ENCODE measurements around the gene RFK. TPM values are rescaled to one million over a fixed set of nuclear protein-coding genes. Genes with fewer than 3 reads are reported as not detected.

The RFK gene
- total RNA-seq, 3 donors from 2014 or later (not counting 1 experiment from before 2014, with no cell fraction given) = 8.7 to 11.5 (median 9.2) TPM

GRCh38 chr9:76341616-76342015 is 52.6 kb downstream of the RFK start:
- H3K9me3 Mint-ChIP-seq = no peaks in the 10 kb centered on the region
- WGBS (ENCODE audit: insufficient coverage) = 92% methylated on average over 1 of the region's 1 CpG
- intact Hi-C loops (cut with micrococcal nuclease) = no loop called here
- DNase-seq (no peak), ATAC-seq (no peak)
- Histone ChIP-seq H3K27me3 (ENCODE audit: control insufficient read depth, insufficient read depth, low read length) (no peaks in the 10 kb centered on the region), H3K4me1 (ENCODE audit: control insufficient read depth, insufficient read depth, low read length) (no peaks in the 10 kb centered on the region), H3K4me3 (ENCODE audit: low read length) (no peak overlapping the region), H3K27ac (ENCODE audit: low read length) (no peak overlapping the region), H3K36me3 (ENCODE audit: control insufficient read depth, insufficient read depth, low read length) (no peaks in the 10 kb centered on the region), H3K9me3 (ENCODE audit: control insufficient read depth, insufficient read depth, low read length) (no peaks in the 10 kb centered on the region)
- H3K4me3 Mint-ChIP-seq = no peak overlapping the region
- H3K4me1 Mint-ChIP-seq = no peaks in the 10 kb centered on the region
- H3K27ac Mint-ChIP-seq = no peak overlapping the region
- no peaks in the 10 kb centered on the region for H3K36me3 Mint-ChIP-seq
- no peak for TF ChIP-seq CTCF (IDR thresholded peaks at IDR 0.05)
- H3K27me3 Mint-ChIP-seq (ENCODE audit: low read depth in 2 of 2) = peaks cover 14 to 20% of the 10 kb centered on the region in 2 donors

DNA sequence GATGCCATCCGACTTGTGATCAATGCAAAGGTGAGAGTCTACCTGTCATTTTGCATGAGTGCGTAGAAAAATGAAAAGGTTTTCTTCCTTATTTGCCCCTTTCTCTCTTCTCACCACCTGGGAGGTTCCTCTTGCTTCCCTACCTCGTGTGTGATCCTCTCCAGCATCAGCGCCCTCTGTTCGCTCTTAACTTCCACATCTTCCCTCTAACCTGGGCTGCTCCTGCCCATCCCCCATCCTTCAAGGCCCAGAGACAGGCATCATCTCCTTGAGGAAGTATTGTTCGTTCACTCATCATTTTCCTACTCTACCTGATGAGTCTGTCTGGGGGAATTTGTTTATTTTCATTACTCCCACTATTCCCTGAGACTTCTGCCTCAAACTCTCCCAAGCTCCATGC is 55.8 kb downstream of the RFK start:
- no peaks in the 10 kb centered on the region for H3K27me3 ChIP-seq (ENCODE audit: control insufficient read depth, insufficient read depth, low read length)
- TF ChIP-seq CTCF (IDR thresholded peaks at IDR 0.05) = no peak

DNA sequence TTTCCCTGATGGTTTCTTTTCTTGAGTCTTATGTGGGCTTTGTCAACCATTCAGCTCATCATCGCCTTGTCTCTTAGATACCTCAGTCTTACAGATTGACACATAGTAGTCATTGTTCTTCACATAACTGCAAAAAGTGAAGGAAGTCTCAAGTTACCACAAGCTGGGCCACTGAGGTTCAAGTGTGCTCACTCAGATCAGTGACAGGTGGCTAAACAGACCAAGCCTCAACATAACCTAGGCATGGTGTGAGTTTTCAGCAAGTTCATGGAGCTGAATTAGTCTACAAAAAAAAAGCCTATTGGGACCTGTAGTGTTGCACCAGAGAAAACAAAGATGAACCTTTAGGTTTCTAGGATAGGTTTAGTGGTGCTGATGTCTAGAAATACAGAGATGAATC is 58.2 kb downstream of the RFK start:
- WGBS (ENCODE audit: insufficient coverage) = 71% methylated on average over 1 of the region's 1 CpG
- intact Hi-C loops (cut with micrococcal nuclease) = no loop called here
- no peaks in the 10 kb centered on the region for H3K4me1 ChIP-seq (ENCODE audit: control insufficient read depth, insufficient read depth, low read length)
- Mint-ChIP-seq H3K4me1 (peaks cover 0 to 4% of the 10 kb centered on the region in 2 donors), H3K4me3 (no peak overlapping the region), H3K27ac (no peak overlapping the region), H3K36me3 (no peaks in the 10 kb centered on the region), H3K9me3 (no peaks in the 10 kb centered on the region), H3K27me3 (ENCODE audit: low read depth in 2 of 2) (peaks cover 7 to 16% of the 10 kb centered on the region in 2 donors)
- H3K27me3 ChIP-seq (ENCODE audit: control insufficient read depth, insufficient read depth, low read length) = no peaks in the 10 kb centered on the region
- TF ChIP-seq CTCF (IDR thresholded peaks at IDR 0.05) = no peak
- no peak overlapping the region for H3K4me3 ChIP-seq (ENCODE audit: low read length)
- no peaks in the 10 kb centered on the region for H3K36me3 ChIP-seq (ENCODE audit: control insufficient read depth, insufficient read depth, low read length)
- ATAC-seq (peak in 1 of 3 donors; percentile 48), DNase-seq (no peak)
- H3K9me3 ChIP-seq (ENCODE audit: control insufficient read depth, insufficient read depth, low read length) = no peaks in the 10 kb centered on the region
- H3K27ac ChIP-seq (ENCODE audit: low read length) = no peak overlapping the region

More for the DNA sequence above, 55.8 kb downstream of the RFK start:
- H3K4me3 ChIP-seq (ENCODE audit: low read length) = no peak overlapping the region
- no peak overlapping the region for H3K27ac ChIP-seq (ENCODE audit: low read length)
- DNase-seq (no peak), ATAC-seq (no peak)
- Mint-ChIP-seq H3K27me3 (ENCODE audit: low read depth in 2 of 2) (peaks cover 14 to 22% of the 10 kb centered on the region in 2 donors), H3K36me3 (no peaks in the 10 kb centered on the region), H3K4me1 (peaks cover 0 to 4% of the 10 kb centered on the region in 2 donors), H3K4me3 (no peak overlapping the region), H3K9me3 (no peaks in the 10 kb centered on the region), H3K27ac (no peak overlapping the region)
- no peaks in the 10 kb centered on the region for H3K36me3 ChIP-seq (ENCODE audit: control insufficient read depth, insufficient read depth, low read length)
- no peaks in the 10 kb centered on the region for H3K9me3 ChIP-seq (ENCODE audit: control insufficient read depth, insufficient read depth, low read length)
- intact Hi-C loops (cut with micrococcal nuclease) = no loop called here
- WGBS (ENCODE audit: insufficient coverage) = 83% methylated on average over 5 of the region's 6 CpGs
- H3K4me1 ChIP-seq (ENCODE audit: control insufficient read depth, insufficient read depth, low read length) = no peaks in the 10 kb centered on the region

Other genes with a start within 250 kb of the RFK start
- 10 to 100 TPM in 2 of 3 donors, 1 to 10 TPM in 1; 8.6 to 23.7 (median 18.5) TPM for gene GCNT1, start 64.8 kb upstream of the RFK start, total RNA-seq

Data from natural killer cell (primary cell).